GM03348 (cell line): Measurements from ENCODE around the gene CNOT6.
"Not testable (repeated sequence)": the region's sequence is repeated elsewhere in the genome, so short reads cannot be mapped to it uniquely, and the experiment has no call there.

Experiments used
- DNase-seq: peaks from one replicate; pipeline ENCODE4 v3.0.0; 2012; ENCODE audit warnings: low spot score

Gene CNOT6

GRCh38 chr5:180471866-180472265 lies 22.3 kb upstream of the CNOT6 start:
- DNase-seq, result no peak

DNA sequence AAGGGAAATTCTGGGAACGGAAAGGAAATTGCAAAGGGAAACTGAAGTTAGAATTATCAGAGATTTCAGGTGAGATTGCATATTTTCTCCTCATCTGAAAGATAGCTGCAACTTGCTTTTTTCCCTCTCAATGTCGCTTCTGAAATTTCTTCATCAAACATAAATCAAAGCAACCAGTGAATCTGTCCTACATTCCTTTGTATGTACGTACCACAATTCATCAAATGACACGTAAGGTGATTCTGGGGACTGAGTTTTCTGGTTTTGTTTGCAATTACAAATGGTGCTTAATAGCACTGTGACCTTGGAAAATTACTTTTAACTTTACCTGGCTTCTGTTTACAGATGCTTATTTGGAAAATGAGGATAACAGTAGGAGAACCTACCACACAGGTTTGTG lies 21.9 kb upstream of the CNOT6 start:
- no peak for DNase-seq

GRCh38 chr5:180473386-180473785 lies 20.8 kb upstream of the CNOT6 start:
- not testable (repeated sequence) for DNase-seq

- DNase-seq, result no peak
These were observed 19.6 kb upstream of the CNOT6 start for GRCh38 chr5:180474569-180474968.

- not testable (repeated sequence) for DNase-seq
These were observed 18.1 kb upstream of the CNOT6 start for GRCh38 chr5:180475969-180476524.

GRCh38 chr5:180484813-180485212 lies 9.4 kb upstream of the CNOT6 start:
- DNase-seq, result no peak

GRCh38 chr5:180486636-180487149 lies 7.5 kb upstream of the CNOT6 start:
- DNase-seq, result no peak

DNA sequence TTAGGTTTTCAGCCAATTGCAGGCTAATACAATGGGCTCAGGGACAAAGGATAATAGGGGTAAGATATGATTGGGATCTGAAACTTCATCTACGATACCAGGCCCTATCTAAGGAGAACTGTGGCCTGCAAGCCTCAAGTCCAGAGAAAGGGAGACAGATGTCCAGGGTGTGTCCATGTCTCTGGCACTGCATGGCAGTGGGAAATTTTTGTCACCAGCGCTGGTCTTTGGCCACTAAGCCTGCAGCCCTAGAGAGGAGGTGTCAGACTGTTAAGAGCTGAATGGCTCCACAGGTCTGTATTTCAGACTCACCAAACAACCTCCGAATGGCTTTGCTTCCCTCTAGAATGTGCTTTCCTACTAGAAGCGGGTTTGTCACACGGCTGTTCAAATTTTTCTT lies 6.6 kb upstream of the CNOT6 start:
- no peak for DNase-seq

- DNase-seq, result no peak
These were observed 2.7 kb upstream of the CNOT6 start for GRCh38 chr5:180491496-180491895.

DNA sequence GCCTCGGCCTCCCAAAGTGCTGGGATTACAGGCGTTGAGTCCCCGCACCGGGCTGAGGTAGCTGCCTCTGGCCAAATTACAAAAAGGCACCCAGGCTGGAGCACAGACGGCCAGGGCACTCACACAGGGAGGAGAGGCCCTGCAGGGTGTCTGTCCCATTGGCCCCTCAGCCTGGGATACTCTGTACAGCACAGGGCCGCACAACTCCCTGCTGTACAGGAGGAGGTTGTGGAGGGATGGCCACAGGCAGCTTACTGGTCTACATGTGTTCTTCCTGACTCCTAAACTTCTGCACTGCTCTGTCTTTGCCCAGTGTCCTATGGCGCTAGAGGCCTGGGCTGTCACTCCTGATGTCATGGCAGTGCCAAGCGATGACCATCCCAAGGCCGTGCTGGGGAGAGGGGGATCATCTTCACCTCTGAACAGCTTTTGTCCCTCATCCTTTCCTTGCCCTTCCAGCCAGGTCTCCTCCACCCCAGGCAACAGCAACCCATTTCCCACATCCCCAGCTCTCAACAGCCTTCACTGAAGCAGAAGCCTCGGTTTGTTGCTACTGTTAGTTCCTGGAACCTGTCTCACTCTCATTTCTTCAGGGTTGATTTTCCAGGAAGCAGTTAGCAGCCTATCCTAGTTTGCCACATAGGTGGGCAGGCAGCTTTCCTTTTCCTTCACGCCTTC lies 1.8 kb upstream of the CNOT6 start:
- DNase-seq, result no peak

DNA sequence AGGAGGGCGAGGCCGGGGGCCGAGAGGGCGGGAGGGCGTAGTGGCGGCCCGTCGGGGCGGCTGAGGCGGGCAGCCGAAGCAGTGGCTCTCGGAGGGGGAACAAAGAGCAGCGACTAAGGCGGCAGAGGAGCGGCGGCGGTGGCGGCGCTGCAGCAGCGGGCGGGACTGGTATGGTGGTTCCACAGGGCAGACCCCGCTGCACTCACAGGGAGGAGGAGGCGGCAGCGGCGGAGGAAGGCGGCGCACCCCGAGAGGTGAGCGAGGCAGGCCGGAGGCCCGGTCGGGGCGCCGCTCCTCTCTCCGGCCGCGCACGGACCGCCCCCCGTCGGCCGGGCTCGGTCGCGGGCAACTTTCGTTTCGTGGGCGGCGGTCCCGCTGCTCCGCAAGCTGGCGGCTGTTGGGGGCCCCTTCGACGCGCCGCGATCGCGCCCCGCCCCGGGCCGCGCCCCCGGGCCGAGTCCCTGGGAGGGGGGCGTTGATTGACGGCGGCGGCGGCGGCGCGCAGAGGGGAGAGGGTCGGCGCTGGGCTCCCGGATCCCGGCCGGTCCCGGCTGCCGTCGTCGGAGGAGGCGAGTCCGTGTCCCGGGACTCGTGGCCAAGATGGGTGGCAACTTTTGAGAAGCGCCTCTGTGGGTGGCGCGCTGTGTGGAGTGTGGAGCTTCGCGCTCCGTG lies 467 bp downstream of the CNOT6 start:
- peak; percentile 77 for DNase-seq

- no peak for DNase-seq
These were observed 1.1 kb downstream of the CNOT6 start for GRCh38 chr5:180495292-180495691.

GRCh38 chr5:180495991-180496741 lies 2.0 kb downstream of the CNOT6 start:
- no peak for DNase-seq

- DNase-seq, result not testable (repeated sequence)
These were observed 2.6 kb downstream of the CNOT6 start for GRCh38 chr5:180496806-180497205.

GRCh38 chr5:180497865-180498264 lies 3.7 kb downstream of the CNOT6 start:
- not testable (repeated sequence) for DNase-seq

DNA sequence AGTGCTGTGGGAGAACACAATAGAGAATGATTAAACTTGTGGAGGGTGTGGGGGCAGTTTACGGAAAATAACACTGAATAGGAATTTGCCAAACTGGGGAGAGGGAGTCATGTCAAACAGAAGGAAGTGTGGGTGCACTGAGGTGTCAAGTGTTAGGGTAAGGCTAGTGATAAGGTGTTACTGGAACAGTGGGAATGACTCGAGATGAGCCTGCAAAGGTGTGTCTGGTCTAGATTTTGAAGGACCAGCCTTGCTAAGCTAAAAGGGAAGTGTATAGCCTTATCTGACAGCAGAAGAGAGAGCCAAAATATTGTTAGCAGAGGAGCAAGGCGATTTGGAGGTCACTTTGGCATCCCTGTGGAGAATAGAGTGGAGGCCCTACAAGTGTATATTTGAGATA lies 4.2 kb downstream of the CNOT6 start:
- no peak for DNase-seq

DNA sequence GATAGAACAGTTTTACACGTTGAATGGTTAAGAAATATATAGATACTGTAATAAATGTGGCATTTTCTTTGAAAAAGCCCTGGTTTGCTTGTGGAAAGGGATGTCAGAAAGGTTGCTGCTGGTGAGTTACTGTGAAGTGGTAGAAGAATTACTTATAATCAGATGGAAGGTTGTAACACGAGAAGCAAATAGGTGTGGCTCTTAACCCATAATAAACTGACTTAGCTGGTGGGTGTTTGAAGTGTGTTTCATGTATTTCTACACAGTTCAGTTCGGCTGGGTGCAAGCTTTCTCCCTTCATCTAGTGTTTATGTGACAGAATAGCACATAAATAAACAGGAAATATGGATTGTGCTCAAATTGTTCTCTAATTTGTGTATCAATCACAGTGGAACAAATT lies 5.5 kb downstream of the CNOT6 start:
- no peak for DNase-seq

- not testable (repeated sequence) for DNase-seq
These were observed 6.1 kb downstream of the CNOT6 start for GRCh38 chr5:180500300-180500699.

GRCh38 chr5:180507661-180508060 lies 13.5 kb downstream of the CNOT6 start:
- DNase-seq, result no peak

DNA sequence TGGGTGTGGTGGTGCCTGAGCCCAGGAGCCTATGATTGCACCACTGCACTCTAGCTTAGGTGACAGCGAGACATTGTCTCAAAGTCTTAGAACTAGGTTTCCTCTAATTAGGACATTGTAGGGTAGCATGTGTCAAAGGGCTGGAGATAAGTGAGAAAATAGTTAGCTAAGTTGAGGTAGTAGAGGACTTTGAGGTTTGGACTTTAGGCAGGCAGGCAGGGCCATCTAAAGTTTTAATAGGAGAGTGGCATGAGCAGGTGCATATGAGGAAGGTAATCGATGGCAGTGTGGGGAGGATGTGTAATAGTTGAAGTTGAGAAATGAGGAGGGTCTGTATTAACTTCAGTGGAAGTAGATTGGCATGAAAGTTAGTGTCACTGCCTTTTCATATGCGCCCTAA lies 21.1 kb downstream of the CNOT6 start:
- no peak for DNase-seq

- DNase-seq, result not testable (repeated sequence)
These were observed 21.8 kb downstream of the CNOT6 start for GRCh38 chr5:180515974-180516373.

DNA sequence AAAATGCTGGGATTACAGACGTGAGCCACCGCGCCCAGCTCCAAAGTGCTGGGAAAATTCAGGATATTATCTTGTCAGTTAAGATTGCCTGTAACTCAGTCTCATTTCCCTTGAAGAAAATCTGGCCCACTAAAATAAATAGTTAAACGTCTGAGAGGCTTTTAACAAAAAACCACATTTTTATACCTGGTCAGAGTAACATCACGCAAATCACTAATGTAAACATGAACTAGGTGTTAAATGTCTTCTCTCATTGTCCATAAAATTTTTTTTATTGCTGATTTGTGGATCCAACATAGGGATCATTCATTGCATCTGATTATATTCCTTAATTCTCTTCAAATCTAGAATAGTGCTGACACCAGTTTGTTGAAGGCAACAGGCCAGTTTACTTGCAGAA lies 22.3 kb downstream of the CNOT6 start:
- no peak for DNase-seq

DNA sequence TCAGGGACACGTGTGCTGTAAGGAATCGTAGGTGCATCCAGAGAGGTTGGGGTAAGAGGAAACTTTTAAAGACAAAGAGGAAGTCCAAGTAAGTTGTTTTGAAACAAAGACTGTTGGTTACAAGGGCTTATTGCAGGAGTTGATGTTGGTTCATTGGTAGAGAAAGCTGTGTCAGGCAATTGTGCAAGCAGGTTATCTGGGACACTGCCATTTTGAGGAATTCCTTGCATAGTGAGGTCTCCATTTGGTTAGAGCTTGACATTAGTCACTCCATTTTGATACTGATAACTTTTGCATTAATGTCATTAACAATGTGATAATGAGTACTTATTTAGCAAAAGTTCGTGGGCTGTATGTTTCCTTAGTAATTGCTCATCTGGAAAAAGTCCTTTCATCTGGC lies 24.9 kb downstream of the CNOT6 start:
- peak; percentile 62 for DNase-seq
